ENCODE results near the gene DEDD. TPM values are rescaled to one million over a fixed set of nuclear protein-coding genes. Genes with fewer than 3 reads are reported as not detected.

Gene DEDD
- 10 to 100 TPM; 25.8 to 34.6 TPM for total RNA-seq
- polyA plus RNA-seq (ENCODE audit: insufficient read length in 6 of 6): 10 to 100 TPM; 49.0 to 55.8 (median 51.6) TPM
- long read RNA-seq, donor 1, transcript DEDD-202 (6 exons, 2,345 nt): major isoform, 5 of 7 reads
- long read RNA-seq, donor 1, partial matches to known transcripts: 0 of 7 reads
- long read RNA-seq, donor 1, other reads (novel, unspliced or antisense): 0 of 7 reads
- long read RNA-seq, donor 2, partial matches to known transcripts: 0 of 4 reads
- long read RNA-seq, donor 2, other reads (novel, unspliced or antisense): 0 of 4 reads
- long read RNA-seq, donor 3, transcript DEDD-202 (6 exons, 2,345 nt): major isoform, 6 of 8 reads
- long read RNA-seq, donor 3, partial matches to known transcripts: 0 of 8 reads
- long read RNA-seq, donor 3, other reads (novel, unspliced or antisense): 0 of 8 reads
- long read RNA-seq, donor 4, transcript DEDD-202 (6 exons, 2,345 nt): major isoform, 8 of 11 reads
- long read RNA-seq, donor 4, partial matches to known transcripts: 1 of 11 reads
- long read RNA-seq, donor 4, other reads (novel, unspliced or antisense): 1 of 11 reads
- long read RNA-seq, donor 5, transcript DEDD-202 (6 exons, 2,345 nt): major isoform, 6 of 8 reads
- long read RNA-seq, donor 5, partial matches to known transcripts: 0 of 8 reads
- long read RNA-seq, donor 5, other reads (novel, unspliced or antisense): 0 of 8 reads
- long read RNA-seq, donor 6, partial matches to known transcripts: 0 of 4 reads
- long read RNA-seq, donor 6, other reads (novel, unspliced or antisense): 0 of 4 reads
- long read RNA-seq, donor 7, partial matches to known transcripts: 0 of 3 reads
- long read RNA-seq, donor 7, other reads (novel, unspliced or antisense): 0 of 3 reads
- long read RNA-seq, donor 8, partial matches to known transcripts: 0 of 6 reads
- long read RNA-seq, donor 8, other reads (novel, unspliced or antisense): 0 of 6 reads
- long read RNA-seq, donor 9: 0 reads
- long read RNA-seq, donor 10, transcript DEDD-202 (6 exons, 2,345 nt): major isoform, 15 of 20 reads
- long read RNA-seq, donor 10, partial matches to known transcripts: 2 of 20 reads
- long read RNA-seq, donor 10, other reads (novel, unspliced or antisense): 2 of 20 reads
- long read RNA-seq, donor 11, transcript DEDD-202 (6 exons, 2,345 nt): major isoform, 8 of 10 reads
- long read RNA-seq, donor 11, partial matches to known transcripts: 0 of 10 reads
- long read RNA-seq, donor 11, other reads (novel, unspliced or antisense): 0 of 10 reads
- long read RNA-seq, donor 12, transcript DEDD-202 (6 exons, 2,345 nt): major isoform, 11 of 12 reads
- long read RNA-seq, donor 12, partial matches to known transcripts: 0 of 12 reads
- long read RNA-seq, donor 12, other reads (novel, unspliced or antisense): 0 of 12 reads

GRCh38 chr1:161132410-161133219 lies at the start of gene DEDD:
Gene DEDD (minus strand): TSS chr1:161132667. CDS start chr1:161124462, 8,205 bp downstream.
- DNase-seq (peak; percentile 93 to 97 (median 95)), ATAC-seq (peak; percentile 92)
- no peaks in the 10 kb centered on the region for H3K9me3 ChIP-seq
- no peaks in the 10 kb centered on the region for H3K27me3 ChIP-seq
- peak within 1 kb of the TSS; percentile 58 to 68 for H3K4me3 ChIP-seq
- H3K27ac ChIP-seq: peak within 1 kb of the TSS; percentile 95 to 97
- H3K4me1 ChIP-seq: peaks cover 8 to 64% of the 10 kb centered on the region in 2 donors
- TF ChIP-seq CTCF (IDR thresholded peaks at IDR 0.05): no peak
- peaks cover 0 to 18% of the 10 kb centered on the region in 2 donors for H3K36me3 ChIP-seq
- intact Hi-C loops (cut with DNase I): no loop called here

- H3K27ac ChIP-seq: peak overlapping the region in 1 of 2 donors; percentile 41
- H3K9me3 ChIP-seq: no peaks in the 10 kb centered on the region
- H3K4me1 ChIP-seq: peaks cover 5 to 63% of the 10 kb centered on the region in 2 donors
- intact Hi-C loops (cut with DNase I): no loop called here
- no peak overlapping the region for H3K4me3 ChIP-seq
- ATAC-seq: no peak
- H3K36me3 ChIP-seq: no peaks in the 10 kb centered on the region
- DNase-seq: peak in 1 of 4 donors; percentile 27
- no peak for TF ChIP-seq CTCF (IDR thresholded peaks at IDR 0.05)
- no peaks in the 10 kb centered on the region for H3K27me3 ChIP-seq
Observed at GRCh38 chr1:161182214-161182613, 49.7 kb upstream of the DEDD start.

- H3K4me1 ChIP-seq: peaks cover 14 to 60% of the 10 kb centered on the region in 2 donors
- no peak overlapping the region for H3K4me3 ChIP-seq
- TF ChIP-seq CTCF (IDR thresholded peaks at IDR 0.05): no peak
- intact Hi-C loops (cut with DNase I): no loop called here
- no peak for DNase-seq
- H3K27me3 ChIP-seq: no peaks in the 10 kb centered on the region
- no peak overlapping the region for H3K27ac ChIP-seq
- ATAC-seq: no peak
- H3K36me3 ChIP-seq: peaks cover 0 to 2% of the 10 kb centered on the region in 2 donors
- H3K9me3 ChIP-seq: no peaks in the 10 kb centered on the region
Observed at GRCh38 chr1:161180639-161181038, 48.2 kb upstream of the DEDD start.

- intact Hi-C loops (cut with DNase I): no loop called here
- no peak for ATAC-seq
Observed at GRCh38 chr1:161179698-161180097, 47.2 kb upstream of the DEDD start.

More at GRCh38 chr1:161179698-161180097, 47.2 kb upstream of the DEDD start:
- H3K4me1 ChIP-seq: peaks cover 13 to 60% of the 10 kb centered on the region in 2 donors
- no peak overlapping the region for H3K4me3 ChIP-seq
- H3K27me3 ChIP-seq: no peaks in the 10 kb centered on the region
- H3K36me3 ChIP-seq: peaks cover 0 to 11% of the 10 kb centered on the region in 2 donors
- no peaks in the 10 kb centered on the region for H3K9me3 ChIP-seq
- DNase-seq: peak in 1 of 4 donors; percentile 7
- TF ChIP-seq CTCF (IDR thresholded peaks at IDR 0.05): no peak
- H3K27ac ChIP-seq: no peak overlapping the region
